ENCODE data around the gene MAFF.

DNA sequence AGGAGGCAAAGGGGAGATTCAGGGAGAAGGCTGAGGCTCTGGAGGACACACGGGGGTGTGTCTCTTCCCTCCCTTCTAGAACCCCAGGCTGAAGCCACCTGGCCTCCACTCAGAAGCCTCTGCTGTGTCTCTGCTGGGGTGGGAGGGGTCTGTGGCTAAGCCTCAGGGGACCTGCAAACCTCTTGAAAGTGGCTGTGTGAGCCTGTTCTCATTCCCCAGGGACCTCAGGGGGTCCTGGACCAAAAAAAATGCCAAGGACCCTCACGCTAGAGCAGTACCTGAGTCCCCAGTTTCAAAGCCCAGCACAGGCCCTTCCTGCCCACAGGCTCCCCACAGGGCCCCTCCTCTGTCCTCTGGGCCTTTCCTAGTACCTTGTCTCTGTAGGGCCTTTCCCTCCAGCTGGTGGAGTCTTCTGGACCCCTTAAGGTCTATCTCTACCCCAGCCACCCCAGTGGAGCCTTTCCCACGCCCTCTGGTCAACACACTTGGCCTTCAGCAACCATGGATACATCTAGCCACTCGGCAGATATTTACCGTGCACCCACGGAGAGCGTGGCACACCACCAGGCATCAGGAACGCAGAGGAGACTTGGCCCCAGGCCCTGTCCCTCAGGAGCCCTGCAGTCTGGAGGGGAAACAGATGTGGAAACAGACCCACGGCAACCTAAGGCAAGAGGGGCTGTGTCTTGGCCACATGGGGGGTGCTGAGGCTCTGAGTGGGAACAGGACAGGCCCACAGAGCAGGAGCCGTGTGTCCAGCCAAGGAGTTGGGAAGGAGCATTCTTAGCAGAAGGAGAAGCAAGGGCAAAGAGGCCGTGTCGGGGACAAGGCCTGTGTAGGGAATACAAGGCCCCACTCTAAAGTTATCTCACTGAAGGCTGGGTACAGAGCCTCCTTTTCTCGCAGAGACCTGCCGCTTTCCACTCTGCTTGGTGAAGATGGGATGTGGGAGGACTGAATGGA is 38.6 kb upstream of the MAFF start:
- TF ChIP-seq CTCF (IDR thresholded peaks at IDR 0.05) (no peak), POLR2A (IDR thresholded peaks at IDR 0.05) (no peak)
